ENCODE data around the gene MAP1S.
"Not testable (repeated sequence)": the region's sequence is repeated elsewhere in the genome, so short reads cannot be mapped to it uniquely, and the experiment has no call there.

The MAP1S gene

DNA sequence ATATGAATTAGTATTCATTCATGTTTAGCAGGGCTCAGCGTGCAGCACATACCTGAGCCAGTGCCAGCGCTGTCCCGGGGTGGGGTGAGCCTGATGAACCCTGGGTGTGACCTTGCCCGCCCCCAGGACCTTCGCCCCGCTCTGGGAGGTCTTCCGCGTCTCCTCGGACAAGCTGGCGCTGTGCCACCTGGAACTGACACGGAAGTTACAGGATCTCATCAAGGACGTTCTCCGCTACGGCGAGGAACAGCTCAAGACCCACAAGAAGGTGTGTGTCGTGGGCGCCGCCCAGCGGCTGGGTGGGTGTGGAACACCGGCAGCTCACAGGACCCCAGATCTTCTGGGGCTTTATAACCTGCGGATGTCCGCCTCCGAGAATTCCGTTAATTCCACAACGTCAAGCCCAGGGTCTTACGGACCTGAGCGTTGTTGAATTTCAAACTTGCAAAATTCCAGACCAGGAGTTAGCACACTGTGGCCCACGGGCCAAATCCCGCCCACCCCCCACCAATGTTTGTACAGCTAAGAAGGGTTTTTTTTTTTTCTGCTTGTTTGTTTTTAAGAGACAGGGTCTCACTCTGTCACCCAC lies 47.4 kb downstream of the MAP1S start:
- TF ChIP-seq CTCF (IDR thresholded peaks at IDR 0.05; ENCODE audit: low read depth, low read length): peak; percentile 99
- DNase-seq (ENCODE audit: low read depth in 2 of 2): peak; percentile 87 to 91
- peak overlapping the region; percentile 5 to 28 for H3K4me3 ChIP-seq (replicated peaks in 1 of 2; ENCODE audit: low read depth in 2 of 2, low read length in 2 of 2)

DNA sequence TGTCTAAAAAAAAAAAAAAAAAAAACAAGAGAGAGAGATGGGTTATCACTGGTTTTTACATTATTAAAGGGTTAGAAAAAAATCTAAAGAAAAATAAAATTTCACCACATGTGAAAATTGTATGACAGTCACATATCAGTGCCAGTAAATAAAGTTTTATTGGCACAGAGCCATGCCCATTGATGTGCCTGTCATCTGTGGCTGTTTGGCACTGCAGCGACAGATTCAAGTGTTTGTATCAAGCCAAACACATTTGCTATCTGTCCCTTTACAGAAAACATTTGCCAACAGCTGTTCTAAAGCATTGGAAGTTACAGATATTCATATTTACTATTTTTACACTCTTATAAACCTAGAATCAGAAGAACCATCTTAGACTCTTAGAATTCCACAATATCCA lies 48.3 kb downstream of the MAP1S start:
- no peak for DNase-seq (ENCODE audit: low read depth in 2 of 2)
- no peak overlapping the region for H3K4me3 ChIP-seq (replicated peaks in 1 of 2; ENCODE audit: low read depth in 2 of 2, low read length in 2 of 2)
- TF ChIP-seq CTCF (IDR thresholded peaks at IDR 0.05; ENCODE audit: low read depth, low read length): no peak

GRCh38 chr19:17770613-17771012 lies 51.3 kb downstream of the MAP1S start:
- no peak overlapping the region for H3K4me3 ChIP-seq (replicated peaks in 1 of 2; ENCODE audit: low read depth in 2 of 2, low read length in 2 of 2)
- no peak for TF ChIP-seq CTCF (IDR thresholded peaks at IDR 0.05; ENCODE audit: low read depth, low read length)
- DNase-seq (ENCODE audit: low read depth in 2 of 2): no peak

DNA sequence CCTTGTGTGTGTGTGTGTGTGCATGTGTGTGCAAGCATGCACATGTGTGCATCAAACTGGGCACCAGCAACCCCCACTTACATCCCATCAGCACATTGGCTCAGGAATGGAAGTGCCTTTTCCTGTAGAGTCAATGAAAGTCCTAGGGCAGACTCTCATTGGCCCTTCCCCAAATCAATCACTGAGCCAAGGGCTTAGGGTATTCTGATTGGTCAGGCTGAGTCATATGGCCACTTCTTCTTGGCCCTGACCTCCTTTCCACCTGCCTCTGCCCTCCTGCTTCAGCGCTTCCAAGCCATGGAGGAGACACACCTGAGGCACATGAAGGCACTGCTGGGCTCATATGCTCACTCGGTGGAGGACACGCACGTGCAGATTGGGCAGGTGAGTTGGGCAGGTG lies 52.9 kb downstream of the MAP1S start:
- no peak overlapping the region for H3K4me3 ChIP-seq (replicated peaks in 1 of 2; ENCODE audit: low read depth in 2 of 2, low read length in 2 of 2)
- peak in 1 of 2 donors; percentile 51 for DNase-seq (ENCODE audit: low read depth in 2 of 2)
- no peak for TF ChIP-seq CTCF (IDR thresholded peaks at IDR 0.05; ENCODE audit: low read depth, low read length)

DNA sequence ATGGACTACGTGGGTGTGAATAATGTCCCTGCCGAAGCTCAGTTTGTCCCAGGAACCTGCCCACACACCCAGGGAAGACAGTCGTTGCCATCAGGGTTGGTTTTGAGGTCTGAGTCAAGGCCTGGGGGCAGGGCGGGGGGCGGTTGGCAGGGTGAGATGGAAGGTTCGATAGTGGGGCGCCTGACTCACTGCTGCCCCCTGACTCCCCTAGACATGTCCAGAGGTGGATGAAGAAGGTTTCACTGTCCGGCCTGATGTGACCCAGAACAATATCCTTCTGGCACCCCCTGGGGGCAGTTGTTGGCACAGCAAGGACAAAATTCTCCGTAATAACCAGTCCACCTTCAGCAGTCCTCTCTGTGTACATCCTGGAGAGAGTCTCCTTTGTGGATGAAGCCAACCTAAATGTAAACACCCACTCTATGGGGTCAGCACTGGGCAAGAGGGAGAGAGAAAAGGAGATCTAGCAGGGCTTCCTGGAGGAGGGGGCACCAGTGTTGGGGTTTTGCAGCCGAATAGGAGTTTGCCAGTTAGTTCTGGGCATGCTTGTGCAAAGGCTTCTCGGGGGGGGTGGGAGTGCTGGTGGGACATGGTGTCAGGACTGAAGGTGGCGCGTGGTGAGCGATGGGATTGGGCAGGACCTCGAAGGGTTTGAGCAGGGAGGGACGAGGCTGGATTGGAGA lies 56.1 kb downstream of the MAP1S start:
- peak; percentile 38 to 59 for DNase-seq (ENCODE audit: low read depth in 2 of 2)
- peak; percentile 75 for TF ChIP-seq CTCF (IDR thresholded peaks at IDR 0.05; ENCODE audit: low read depth, low read length)
- H3K4me3 ChIP-seq (replicated peaks in 1 of 2; ENCODE audit: low read depth in 2 of 2, low read length in 2 of 2): no peak overlapping the region

DNA sequence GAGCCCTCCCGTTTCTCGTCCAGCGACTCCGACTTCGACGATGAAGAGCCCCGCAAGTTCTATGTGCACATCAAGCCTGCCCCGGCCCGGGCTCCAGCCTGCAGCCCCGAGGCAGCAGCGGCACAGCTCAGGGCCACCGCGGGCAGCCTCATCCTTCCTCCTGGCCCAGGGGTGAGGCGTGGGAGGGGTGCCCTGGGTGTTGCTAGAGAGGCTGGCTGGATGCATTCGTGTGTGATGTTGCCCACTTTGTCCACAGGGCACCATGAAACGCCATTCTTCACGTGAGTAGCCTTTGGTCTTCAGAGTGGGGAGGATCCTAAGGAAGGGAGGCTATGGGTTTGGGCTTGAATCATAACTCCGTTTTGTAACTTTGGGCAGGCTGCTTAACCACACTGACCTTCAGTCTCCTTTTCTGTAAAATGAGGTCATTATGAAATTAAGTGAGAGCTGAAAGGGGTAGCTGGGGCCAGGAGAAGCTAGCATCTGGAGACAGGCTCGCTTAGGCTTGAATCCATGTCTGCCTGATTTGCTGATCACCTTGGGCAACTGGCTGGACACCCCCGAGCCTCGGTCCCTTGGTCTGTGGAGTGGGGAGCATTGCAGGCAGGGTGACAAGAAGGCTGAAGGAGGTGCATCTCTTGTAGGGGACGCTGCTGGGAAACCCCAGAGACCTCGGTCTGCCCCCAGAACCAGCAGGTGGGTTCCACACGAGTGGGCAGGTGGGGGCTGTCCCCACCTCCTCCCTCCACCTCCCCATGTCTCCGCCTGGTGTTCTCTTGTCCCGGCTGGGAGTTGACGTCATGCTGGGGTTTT lies 56.9 kb downstream of the MAP1S start:
- DNase-seq (ENCODE audit: low read depth in 2 of 2): peak; percentile 30 to 38
- H3K4me3 ChIP-seq (replicated peaks in 1 of 2; ENCODE audit: low read depth in 2 of 2, low read length in 2 of 2): no peak overlapping the region
- no peak for TF ChIP-seq CTCF (IDR thresholded peaks at IDR 0.05; ENCODE audit: low read depth, low read length)

- DNase-seq (ENCODE audit: low read depth in 2 of 2); H3K4me3 ChIP-seq (replicated peaks in 1 of 2; ENCODE audit: low read depth in 2 of 2, low read length in 2 of 2): not testable (repeated sequence)
Measured at GRCh38 chr19:17777840-17778239, 58.6 kb downstream of the MAP1S start.
